ENCODE data around the gene AGBL1. TPM values are rescaled to one million over a fixed set of nuclear protein-coding genes. Genes with fewer than 3 reads are reported as not detected.
"Not testable (repeated sequence)": the region's sequence is repeated elsewhere in the genome, so short reads cannot be mapped to it uniquely, and the experiment has no call there.

AGBL1 gene
- total RNA-seq, 6 experiments from 2014 or later = not detected

DNA sequence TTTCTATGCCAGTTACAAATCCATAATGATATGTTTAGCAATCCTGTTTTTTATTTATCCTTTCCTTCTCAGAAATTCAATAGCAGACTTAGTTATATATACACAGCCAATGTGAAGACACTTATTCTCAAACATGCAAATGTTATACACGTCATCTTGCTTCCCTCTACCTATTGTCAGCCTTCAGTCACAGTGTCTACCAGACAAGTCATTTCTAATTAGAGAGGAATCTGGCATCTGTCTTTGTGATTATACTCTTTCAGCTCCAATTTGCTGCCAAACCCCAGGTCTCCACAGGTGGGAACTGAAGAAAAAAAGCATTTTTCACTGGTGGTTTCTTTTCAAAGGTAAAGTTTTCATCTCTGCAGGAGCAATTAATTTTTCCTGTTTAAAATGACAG, 793.1 kb downstream of the AGBL1 start:
- no peaks in the 10 kb centered on the region; the same call in 1 of the 2 replicates for H3K27me3 Mint-ChIP-seq (ENCODE audit: insufficient read depth)
- H3K36me3 Mint-ChIP-seq (ENCODE audit: low read depth) = no peaks in the 10 kb centered on the region
- H3K27ac Mint-ChIP-seq = no peak overlapping the region
- H3K4me3 Mint-ChIP-seq = no peak overlapping the region
- no peaks in the 10 kb centered on the region for H3K4me1 Mint-ChIP-seq (ENCODE audit: low read depth)
- peaks cover 42% of the 10 kb centered on the region for H3K9me3 Mint-ChIP-seq
- TF ChIP-seq, protein P1, sequence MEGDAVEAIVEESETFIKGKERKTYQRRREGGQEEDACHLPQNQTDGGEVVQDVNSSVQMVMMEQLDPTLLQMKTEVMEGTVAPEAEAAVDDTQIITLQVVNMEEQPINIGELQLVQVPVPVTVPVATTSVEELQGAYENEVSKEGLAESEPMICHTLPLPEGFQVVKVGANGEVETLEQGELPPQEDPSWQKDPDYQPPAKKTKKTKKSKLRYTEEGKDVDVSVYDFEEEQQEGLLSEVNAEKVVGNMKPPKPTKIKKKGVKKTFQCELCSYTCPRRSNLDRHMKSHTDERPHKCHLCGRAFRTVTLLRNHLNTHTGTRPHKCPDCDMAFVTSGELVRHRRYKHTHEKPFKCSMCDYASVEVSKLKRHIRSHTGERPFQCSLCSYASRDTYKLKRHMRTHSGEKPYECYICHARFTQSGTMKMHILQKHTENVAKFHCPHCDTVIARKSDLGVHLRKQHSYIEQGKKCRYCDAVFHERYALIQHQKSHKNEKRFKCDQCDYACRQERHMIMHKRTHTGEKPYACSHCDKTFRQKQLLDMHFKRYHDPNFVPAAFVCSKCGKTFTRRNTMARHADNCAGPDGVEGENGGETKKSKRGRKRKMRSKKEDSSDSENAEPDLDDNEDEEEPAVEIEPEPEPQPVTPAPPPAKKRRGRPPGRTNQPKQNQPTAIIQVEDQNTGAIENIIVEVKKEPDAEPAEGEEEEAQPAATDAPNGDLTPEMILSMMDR (IDR thresholded peaks at IDR 0.05) = no peak
- no peak for DNase-seq

DNA sequence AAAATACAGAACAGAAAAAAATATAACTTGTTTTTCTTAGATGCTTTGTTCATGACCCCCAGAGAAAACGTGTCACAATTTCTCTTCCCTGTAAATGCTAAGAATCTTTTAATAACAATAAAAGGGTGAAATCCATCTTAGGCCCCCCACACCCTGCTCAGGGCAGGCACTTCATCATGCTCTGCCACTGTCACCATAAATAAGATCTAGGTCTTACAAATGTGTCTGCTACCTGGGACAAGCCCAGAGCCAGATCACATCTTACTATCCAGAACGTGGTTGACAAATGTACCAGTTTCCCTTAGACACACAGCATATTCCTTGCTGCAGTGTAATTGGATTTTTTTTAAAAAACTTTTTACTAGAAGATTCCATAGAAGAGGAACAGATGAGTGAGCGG, 795.4 kb downstream of the AGBL1 start:
- no peaks in the 10 kb centered on the region for H3K36me3 Mint-ChIP-seq (ENCODE audit: low read depth)

GRCh38 chr15:86876387-86876944, 796.8 kb downstream of the AGBL1 start:
- TF ChIP-seq, protein P1 (IDR thresholded peaks at IDR 0.05) = no peak
- Mint-ChIP-seq H3K4me3 (no peak overlapping the region), H3K9me3 (peaks cover 39% of the 10 kb centered on the region), H3K36me3 (ENCODE audit: low read depth) (no peaks in the 10 kb centered on the region), H3K4me1 (ENCODE audit: low read depth) (no peaks in the 10 kb centered on the region), H3K27me3 (ENCODE audit: insufficient read depth) (no peaks in the 10 kb centered on the region; the same call in 1 of the 2 replicates), H3K27ac (no peak overlapping the region)
- DNase-seq = no peak

More for the DNA sequence above, 795.4 kb downstream of the AGBL1 start:
- TF ChIP-seq, protein P1 (IDR thresholded peaks at IDR 0.05) = no peak
- Mint-ChIP-seq H3K27ac (no peak overlapping the region), H3K4me1 (ENCODE audit: low read depth) (no peaks in the 10 kb centered on the region), H3K27me3 (ENCODE audit: insufficient read depth) (no peaks in the 10 kb centered on the region; the same call in 1 of the 2 replicates), H3K9me3 (peaks cover 38% of the 10 kb centered on the region), H3K4me3 (no peak overlapping the region)
- DNase-seq = no peak

GRCh38 chr15:86877171-86877631, 797.5 kb downstream of the AGBL1 start:
- no peak overlapping the region for H3K4me3 Mint-ChIP-seq
- no peak for DNase-seq
- H3K4me1 Mint-ChIP-seq (ENCODE audit: low read depth) = no peaks in the 10 kb centered on the region
- no peaks in the 10 kb centered on the region for H3K36me3 Mint-ChIP-seq (ENCODE audit: low read depth)
- no peak overlapping the region for H3K27ac Mint-ChIP-seq
- TF ChIP-seq, protein P1 (IDR thresholded peaks at IDR 0.05) = no peak
- H3K27me3 Mint-ChIP-seq (ENCODE audit: insufficient read depth) = no peaks in the 10 kb centered on the region; the same call in 1 of the 2 replicates
- H3K9me3 Mint-ChIP-seq = peaks cover 37% of the 10 kb centered on the region

DNA sequence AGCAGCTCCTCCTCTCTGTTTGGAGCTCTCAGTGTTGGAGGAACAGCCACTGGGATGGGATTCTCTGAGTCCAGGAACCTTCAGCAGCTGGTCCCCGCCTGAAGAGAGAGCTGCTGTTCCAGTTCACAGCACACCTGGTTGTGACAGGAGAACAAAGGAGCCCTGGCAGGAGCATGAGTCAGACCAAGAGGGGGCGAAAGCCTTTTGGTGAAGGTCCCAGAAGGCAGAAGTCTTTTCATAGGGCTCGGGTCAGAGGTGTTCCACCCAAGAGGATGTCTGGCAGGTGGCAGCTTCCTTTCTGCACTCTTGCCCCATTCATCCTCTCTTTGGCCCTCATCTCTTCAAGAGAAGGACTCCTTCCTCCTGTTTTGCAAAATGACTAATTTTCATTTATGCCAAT, 799.2 kb downstream of the AGBL1 start:
- peaks cover 38% of the 10 kb centered on the region for H3K9me3 Mint-ChIP-seq
- not testable (repeated sequence) for H3K4me3 Mint-ChIP-seq; H3K36me3 Mint-ChIP-seq (ENCODE audit: low read depth)

DNA sequence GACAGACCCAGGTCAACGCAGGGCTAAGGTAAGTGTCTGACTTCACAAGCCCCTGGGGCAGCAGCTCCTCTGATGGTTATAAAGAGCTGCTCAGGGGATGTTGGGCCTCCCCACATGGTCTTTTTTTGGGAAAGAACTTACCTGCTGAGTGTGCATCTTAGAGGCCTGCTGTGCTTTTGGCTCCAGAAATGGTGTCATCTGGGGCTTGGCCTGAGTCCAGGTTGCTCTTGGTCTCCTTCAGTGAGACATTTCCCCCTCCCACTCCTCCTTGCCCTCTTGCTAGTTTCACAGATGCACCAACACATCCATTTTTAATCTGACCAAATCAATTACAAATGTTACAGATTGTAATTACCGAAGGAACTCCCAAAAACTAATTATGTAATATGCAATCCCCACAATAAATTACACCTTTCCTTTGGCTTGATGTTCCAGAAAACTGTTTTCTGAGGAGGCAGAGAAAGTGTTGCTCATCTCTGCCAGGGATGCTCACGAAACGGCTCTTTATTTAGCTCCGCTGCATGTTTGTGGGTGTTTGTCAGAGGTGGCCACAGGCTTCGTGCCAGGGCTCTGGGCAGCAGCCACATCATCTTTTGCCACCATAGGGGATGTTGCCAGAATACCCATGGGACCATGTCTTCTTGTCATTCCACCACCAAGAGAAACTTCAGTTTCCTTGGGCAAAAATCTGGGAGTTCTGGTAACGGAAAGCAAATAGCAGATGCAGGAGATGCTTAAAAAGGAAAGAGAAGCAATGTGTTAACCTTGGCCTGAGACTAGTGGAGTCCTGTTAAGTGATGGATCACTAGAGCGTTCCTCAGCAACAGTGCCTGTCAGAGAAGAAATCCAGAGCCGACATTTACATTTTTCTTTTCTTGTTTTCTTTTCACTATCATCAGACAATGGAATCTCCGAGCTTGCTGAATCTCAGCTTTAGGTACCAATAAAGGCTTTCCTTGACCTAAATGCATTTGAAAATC, 799.9 kb downstream of the AGBL1 start:
- no peaks in the 10 kb centered on the region for H3K4me1 Mint-ChIP-seq (ENCODE audit: low read depth)
- no peak overlapping the region for H3K27ac Mint-ChIP-seq
- H3K36me3 Mint-ChIP-seq (ENCODE audit: low read depth) = no peaks in the 10 kb centered on the region
- H3K4me3 Mint-ChIP-seq = no peak overlapping the region
- no peak for DNase-seq
- H3K27me3 Mint-ChIP-seq (ENCODE audit: insufficient read depth) = no peaks in the 10 kb centered on the region; the same call in 1 of the 2 replicates
- TF ChIP-seq, protein P1 (IDR thresholded peaks at IDR 0.05) = no peak
- peaks cover 42% of the 10 kb centered on the region for H3K9me3 Mint-ChIP-seq

More for the DNA sequence above, 799.2 kb downstream of the AGBL1 start:
- not testable (repeated sequence) for H3K27me3 Mint-ChIP-seq (ENCODE audit: insufficient read depth); DNase-seq; H3K27ac Mint-ChIP-seq; H3K4me1 Mint-ChIP-seq (ENCODE audit: low read depth)

Measured in HFFc6 (cell line).